ENCODE data around the gene GAS2L1. TPM values are rescaled to one million over a fixed set of nuclear protein-coding genes. Genes with fewer than 3 reads are reported as not detected.

Gene GAS2L1
- total and polyA plus RNA-seq, 2 experiments from 2014 or later = 5.2 to 9.5 TPM

DNA sequence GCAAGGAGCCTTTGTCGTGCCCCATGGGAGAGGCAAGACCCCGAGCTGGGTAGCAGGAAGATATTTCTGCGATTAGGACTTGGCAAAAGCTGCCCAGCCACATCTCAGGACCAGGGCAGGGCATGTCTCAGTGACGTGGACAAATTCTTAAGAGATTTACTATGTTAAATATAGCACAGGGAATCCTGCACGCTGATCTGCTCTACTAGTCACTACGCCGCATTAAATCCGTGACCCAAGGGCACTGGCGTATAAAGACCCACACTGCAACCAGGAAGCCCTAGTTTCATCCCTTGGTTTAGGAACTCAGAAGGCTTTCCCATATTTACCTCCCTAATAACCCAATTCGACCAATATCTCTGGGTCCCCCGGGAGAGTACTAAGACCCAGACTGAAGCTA, 46.8 kb downstream of the GAS2L1 start:
- TF ChIP-seq, protein P1, sequence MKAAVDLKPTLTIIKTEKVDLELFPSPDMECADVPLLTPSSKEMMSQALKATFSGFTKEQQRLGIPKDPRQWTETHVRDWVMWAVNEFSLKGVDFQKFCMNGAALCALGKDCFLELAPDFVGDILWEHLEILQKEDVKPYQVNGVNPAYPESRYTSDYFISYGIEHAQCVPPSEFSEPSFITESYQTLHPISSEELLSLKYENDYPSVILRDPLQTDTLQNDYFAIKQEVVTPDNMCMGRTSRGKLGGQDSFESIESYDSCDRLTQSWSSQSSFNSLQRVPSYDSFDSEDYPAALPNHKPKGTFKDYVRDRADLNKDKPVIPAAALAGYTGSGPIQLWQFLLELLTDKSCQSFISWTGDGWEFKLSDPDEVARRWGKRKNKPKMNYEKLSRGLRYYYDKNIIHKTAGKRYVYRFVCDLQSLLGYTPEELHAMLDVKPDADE (IDR thresholded peaks at IDR 0.05) = no peak
- TF ChIP-seq EZH2 (IDR thresholded peaks at IDR 0.05; ENCODE audit: low read depth, unreplicated experiment) = no peak
- TF ChIP-seq ZNF114 (CRISPR knock-in tag; IDR thresholded peaks at IDR 0.05) = no peak
- TF ChIP-seq, protein P2, sequence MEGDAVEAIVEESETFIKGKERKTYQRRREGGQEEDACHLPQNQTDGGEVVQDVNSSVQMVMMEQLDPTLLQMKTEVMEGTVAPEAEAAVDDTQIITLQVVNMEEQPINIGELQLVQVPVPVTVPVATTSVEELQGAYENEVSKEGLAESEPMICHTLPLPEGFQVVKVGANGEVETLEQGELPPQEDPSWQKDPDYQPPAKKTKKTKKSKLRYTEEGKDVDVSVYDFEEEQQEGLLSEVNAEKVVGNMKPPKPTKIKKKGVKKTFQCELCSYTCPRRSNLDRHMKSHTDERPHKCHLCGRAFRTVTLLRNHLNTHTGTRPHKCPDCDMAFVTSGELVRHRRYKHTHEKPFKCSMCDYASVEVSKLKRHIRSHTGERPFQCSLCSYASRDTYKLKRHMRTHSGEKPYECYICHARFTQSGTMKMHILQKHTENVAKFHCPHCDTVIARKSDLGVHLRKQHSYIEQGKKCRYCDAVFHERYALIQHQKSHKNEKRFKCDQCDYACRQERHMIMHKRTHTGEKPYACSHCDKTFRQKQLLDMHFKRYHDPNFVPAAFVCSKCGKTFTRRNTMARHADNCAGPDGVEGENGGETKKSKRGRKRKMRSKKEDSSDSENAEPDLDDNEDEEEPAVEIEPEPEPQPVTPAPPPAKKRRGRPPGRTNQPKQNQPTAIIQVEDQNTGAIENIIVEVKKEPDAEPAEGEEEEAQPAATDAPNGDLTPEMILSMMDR (conservative IDR thresholded peaks at IDR 0.05; ENCODE audit: low read depth in 2 of 2) = no peak
- no peak for TF ChIP-seq POLR2AphosphoS5 (IDR thresholded peaks at IDR 0.05; ENCODE audit: low read depth)
- TF ChIP-seq, protein P3, sequence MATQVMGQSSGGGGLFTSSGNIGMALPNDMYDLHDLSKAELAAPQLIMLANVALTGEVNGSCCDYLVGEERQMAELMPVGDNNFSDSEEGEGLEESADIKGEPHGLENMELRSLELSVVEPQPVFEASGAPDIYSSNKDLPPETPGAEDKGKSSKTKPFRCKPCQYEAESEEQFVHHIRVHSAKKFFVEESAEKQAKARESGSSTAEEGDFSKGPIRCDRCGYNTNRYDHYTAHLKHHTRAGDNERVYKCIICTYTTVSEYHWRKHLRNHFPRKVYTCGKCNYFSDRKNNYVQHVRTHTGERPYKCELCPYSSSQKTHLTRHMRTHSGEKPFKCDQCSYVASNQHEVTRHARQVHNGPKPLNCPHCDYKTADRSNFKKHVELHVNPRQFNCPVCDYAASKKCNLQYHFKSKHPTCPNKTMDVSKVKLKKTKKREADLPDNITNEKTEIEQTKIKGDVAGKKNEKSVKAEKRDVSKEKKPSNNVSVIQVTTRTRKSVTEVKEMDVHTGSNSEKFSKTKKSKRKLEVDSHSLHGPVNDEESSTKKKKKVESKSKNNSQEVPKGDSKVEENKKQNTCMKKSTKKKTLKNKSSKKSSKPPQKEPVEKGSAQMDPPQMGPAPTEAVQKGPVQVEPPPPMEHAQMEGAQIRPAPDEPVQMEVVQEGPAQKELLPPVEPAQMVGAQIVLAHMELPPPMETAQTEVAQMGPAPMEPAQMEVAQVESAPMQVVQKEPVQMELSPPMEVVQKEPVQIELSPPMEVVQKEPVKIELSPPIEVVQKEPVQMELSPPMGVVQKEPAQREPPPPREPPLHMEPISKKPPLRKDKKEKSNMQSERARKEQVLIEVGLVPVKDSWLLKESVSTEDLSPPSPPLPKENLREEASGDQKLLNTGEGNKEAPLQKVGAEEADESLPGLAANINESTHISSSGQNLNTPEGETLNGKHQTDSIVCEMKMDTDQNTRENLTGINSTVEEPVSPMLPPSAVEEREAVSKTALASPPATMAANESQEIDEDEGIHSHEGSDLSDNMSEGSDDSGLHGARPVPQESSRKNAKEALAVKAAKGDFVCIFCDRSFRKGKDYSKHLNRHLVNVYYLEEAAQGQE (IDR thresholded peaks at IDR 0.05; ENCODE audit: unreplicated experiment) = no peak
- no peak for TF ChIP-seq NANOG (IDR thresholded peaks at IDR 0.05; ENCODE audit: borderline replicate concordance)
- no peak for TF ChIP-seq CREB1 (CRISPR knock-in tag; IDR thresholded peaks at IDR 0.05; ENCODE audit: low read depth)
- TF ChIP-seq ZNF331 (CRISPR knock-in tag; IDR thresholded peaks at IDR 0.05; ENCODE audit: low read depth) = no peak
- TF ChIP-seq, protein P4, sequence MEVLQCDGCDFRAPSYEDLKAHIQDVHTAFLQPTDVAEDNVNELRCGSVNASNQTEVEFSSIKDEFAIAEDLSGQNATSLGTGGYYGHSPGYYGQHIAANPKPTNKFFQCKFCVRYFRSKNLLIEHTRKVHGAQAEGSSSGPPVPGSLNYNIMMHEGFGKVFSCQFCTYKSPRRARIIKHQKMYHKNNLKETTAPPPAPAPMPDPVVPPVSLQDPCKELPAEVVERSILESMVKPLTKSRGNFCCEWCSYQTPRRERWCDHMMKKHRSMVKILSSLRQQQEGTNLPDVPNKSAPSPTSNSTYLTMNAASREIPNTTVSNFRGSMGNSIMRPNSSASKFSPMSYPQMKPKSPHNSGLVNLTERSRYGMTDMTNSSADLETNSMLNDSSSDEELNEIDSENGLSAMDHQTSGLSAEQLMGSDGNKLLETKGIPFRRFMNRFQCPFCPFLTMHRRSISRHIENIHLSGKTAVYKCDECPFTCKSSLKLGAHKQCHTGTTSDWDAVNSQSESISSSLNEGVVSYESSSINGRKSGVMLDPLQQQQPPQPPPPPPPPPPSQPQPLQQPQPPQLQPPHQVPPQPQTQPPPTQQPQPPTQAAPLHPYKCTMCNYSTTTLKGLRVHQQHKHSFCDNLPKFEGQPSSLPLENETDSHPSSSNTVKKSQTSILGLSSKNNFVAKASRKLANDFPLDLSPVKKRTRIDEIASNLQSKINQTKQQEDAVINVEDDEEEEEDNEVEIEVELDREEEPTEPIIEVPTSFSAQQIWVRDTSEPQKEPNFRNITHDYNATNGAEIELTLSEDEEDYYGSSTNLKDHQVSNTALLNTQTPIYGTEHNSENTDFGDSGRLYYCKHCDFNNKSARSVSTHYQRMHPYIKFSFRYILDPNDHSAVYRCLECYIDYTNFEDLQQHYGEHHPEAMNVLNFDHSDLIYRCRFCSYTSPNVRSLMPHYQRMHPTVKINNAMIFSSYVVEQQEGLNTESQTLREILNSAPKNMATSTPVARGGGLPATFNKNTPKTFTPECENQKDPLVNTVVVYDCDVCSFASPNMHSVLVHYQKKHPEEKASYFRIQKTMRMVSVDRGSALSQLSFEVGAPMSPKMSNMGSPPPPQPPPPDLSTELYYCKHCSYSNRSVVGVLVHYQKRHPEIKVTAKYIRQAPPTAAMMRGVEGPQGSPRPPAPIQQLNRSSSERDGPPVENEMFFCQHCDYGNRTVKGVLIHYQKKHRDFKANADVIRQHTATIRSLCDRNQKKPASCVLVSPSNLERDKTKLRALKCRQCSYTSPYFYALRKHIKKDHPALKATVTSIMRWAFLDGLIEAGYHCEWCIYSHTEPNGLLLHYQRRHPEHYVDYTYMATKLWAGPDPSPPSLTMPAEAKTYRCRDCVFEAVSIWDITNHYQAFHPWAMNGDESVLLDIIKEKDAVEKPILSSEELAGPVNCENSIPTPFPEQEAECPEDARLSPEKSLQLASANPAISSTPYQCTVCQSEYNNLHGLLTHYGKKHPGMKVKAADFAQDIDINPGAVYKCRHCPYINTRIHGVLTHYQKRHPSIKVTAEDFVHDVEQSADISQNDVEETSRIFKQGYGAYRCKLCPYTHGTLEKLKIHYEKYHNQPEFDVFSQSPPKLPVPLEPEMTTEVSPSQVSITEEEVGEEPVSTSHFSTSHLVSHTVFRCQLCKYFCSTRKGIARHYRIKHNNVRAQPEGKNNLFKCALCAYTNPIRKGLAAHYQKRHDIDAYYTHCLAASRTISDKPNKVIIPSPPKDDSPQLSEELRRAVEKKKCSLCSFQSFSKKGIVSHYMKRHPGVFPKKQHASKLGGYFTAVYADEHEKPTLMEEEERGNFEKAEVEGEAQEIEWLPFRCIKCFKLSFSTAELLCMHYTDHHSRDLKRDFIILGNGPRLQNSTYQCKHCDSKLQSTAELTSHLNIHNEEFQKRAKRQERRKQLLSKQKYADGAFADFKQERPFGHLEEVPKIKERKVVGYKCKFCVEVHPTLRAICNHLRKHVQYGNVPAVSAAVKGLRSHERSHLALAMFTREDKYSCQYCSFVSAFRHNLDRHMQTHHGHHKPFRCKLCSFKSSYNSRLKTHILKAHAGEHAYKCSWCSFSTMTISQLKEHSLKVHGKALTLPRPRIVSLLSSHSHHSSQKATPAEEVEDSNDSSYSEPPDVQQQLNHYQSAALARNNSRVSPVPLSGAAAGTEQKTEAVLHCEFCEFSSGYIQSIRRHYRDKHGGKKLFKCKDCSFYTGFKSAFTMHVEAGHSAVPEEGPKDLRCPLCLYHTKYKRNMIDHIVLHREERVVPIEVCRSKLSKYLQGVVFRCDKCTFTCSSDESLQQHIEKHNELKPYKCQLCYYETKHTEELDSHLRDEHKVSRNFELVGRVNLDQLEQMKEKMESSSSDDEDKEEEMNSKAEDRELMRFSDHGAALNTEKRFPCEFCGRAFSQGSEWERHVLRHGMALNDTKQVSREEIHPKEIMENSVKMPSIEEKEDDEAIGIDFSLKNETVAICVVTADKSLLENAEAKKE (CRISPR knock-in tag; IDR thresholded peaks at IDR 0.05) = no peak
- Mint-ChIP-seq H3K4me3 (no peak overlapping the region), H3K9me3 (no peaks in the 10 kb centered on the region), H3K27me3 (ENCODE audit: insufficient read depth, low read depth, poor library complexity) (peaks cover 4% of the 10 kb centered on the region), H3K36me3 (ENCODE audit: low read depth) (peaks cover 57% of the 10 kb centered on the region), H3K27ac (no peak overlapping the region), H3K4me1 (no peaks in the 10 kb centered on the region)
- no peak overlapping the region for H2AFZ ChIP-seq
- no peaks in the 10 kb centered on the region for H3K4me1 ChIP-seq (ENCODE audit: insufficient read depth)
- H3K36me3 ChIP-seq (ENCODE audit: insufficient read depth) = peaks cover 12% of the 10 kb centered on the region
- H3K9me2 ChIP-seq (ENCODE audit: insufficient read depth) = no peaks in the 10 kb centered on the region
- ATAC-seq (no peak), DNase-seq (ENCODE audit: low spot score) (no peak)
- no peaks in the 10 kb centered on the region for H3F3A ChIP-seq (replicated peaks; ENCODE audit: low read depth)
- H4K20me1 ChIP-seq (replicated peaks; ENCODE audit: insufficient read depth) = peaks cover 3% of the 10 kb centered on the region; the same call in 1 of the 2 replicates
- no peak overlapping the region for H3K4me3 ChIP-seq
- H3K79me2 ChIP-seq (replicated peaks; ENCODE audit: insufficient read depth) = no peaks in the 10 kb centered on the region
- H3K4me2 ChIP-seq = no peak overlapping the region
- no peaks in the 10 kb centered on the region for H3K27me3 ChIP-seq (ENCODE audit: insufficient read depth)
- no peak overlapping the region for H3K27ac ChIP-seq (ENCODE audit: low read depth)

Measured in GM23338 (cell line).